Effector memory CD8-positive, alpha-beta T cell (primary cell): ENCODE measurements around the gene ZNF518B.

Experiments used
- ATAC-seq: fragments of 150-1000 bp; cut with Tn5 transposase; replicated peaks from 2 replicates; pipeline ENCODE4 v1.10.0; 2021; ENCODE audit warnings: mild to moderate bottlenecking, moderate library complexity
- DNase-seq, 3 experiments: peaks; one replicate each; pipeline ENCODE4 v3.0.0; 2021
- H3K27ac Mint-ChIP-seq, 2 donors: one replicate each; pipeline ENCODE4 v1.8.0; 2022; ENCODE audit warnings: mild to moderate bottlenecking in 2 of 2, mixed read lengths in 2 of 2, moderate library complexity in 2 of 2
- H3K27me3 Mint-ChIP-seq, 2 donors: one replicate each; pipeline ENCODE4 v1.8.0; 2022; ENCODE audit warnings: mixed read lengths in 2 of 2
- H3K36me3 Mint-ChIP-seq: one replicate; pipeline ENCODE4 v1.8.0; 2022; ENCODE audit warnings: mild to moderate bottlenecking, moderate library complexity, mixed read lengths; ENCODE audit not compliant: insufficient read depth
- H3K4me1 Mint-ChIP-seq, 2 donors: one replicate each; pipeline ENCODE4 v1.8.0; 2022; ENCODE audit warnings: low read depth in 2 of 2, mixed read lengths in 2 of 2
- H3K4me3 Mint-ChIP-seq, 2 donors: one replicate each; pipeline ENCODE4 v1.8.0; 2022; ENCODE audit warnings: mild to moderate bottlenecking in 2 of 2, mixed read lengths in 2 of 2, moderate library complexity in 2 of 2
- H3K9me3 Mint-ChIP-seq, 2 donors: one replicate each; pipeline ENCODE4 v1.8.0; 2022; ENCODE audit warnings: mixed read lengths in 2 of 2
- total RNA-seq, 9 experiments: gene quantifications; one replicate each; lab custom pipeline; 2026; lab: John Stamatoyannopoulos, UW

Gene ZNF518B
- total RNA-seq: 20.2 to 102 (median 68.1) reads per million in 9 experiments

- Mint-ChIP-seq H3K9me3 (peaks cover 0 to 4% of the 10 kb centered on the region in 2 donors), H3K4me1 (peaks cover 19 to 23% of the 10 kb centered on the region in 2 donors), H3K27me3 (peaks cover 4 to 20% of the 10 kb centered on the region in 2 donors), H3K4me3 (peak within 1 kb of the TSS; percentile 81 to 83), H3K27ac (peak within 1 kb of the TSS; percentile 84 to 89), H3K36me3 (peaks cover 10% of the 10 kb centered on the region)
- DNase-seq (peak; percentile 77 to 84 (median 78)), ATAC-seq (peak; percentile 82)
These were observed at the start of gene ZNF518B for GRCh38 chr4:10457255-10457801. TSS of gene ZNF518B (minus strand) at chr4:10457426. CDS start at chr4:10446328, 11,098 bp downstream.

- Mint-ChIP-seq H3K4me1 (peaks cover 0 to 3% of the 10 kb centered on the region in 2 donors), H3K27me3 (peaks cover 15 to 19% of the 10 kb centered on the region in 2 donors), H3K27ac (no peak overlapping the region), H3K4me3 (no peak overlapping the region), H3K9me3 (peaks cover 0 to 2% of the 10 kb centered on the region in 2 donors), H3K36me3 (peaks cover 3% of the 10 kb centered on the region)
- ATAC-seq: no peak
- no peak for DNase-seq
These were observed 48.9 kb upstream of the ZNF518B start for GRCh38 chr4:10506077-10506476.

- peaks cover 3% of the 10 kb centered on the region for H3K36me3 Mint-ChIP-seq
- H3K9me3 Mint-ChIP-seq: peaks cover 0 to 2% of the 10 kb centered on the region in 2 donors
- H3K27ac Mint-ChIP-seq: no peak overlapping the region
- peaks cover 25 to 31% of the 10 kb centered on the region in 2 donors for H3K27me3 Mint-ChIP-seq
- no peak for DNase-seq
- H3K4me1 Mint-ChIP-seq: peaks cover 0 to 3% of the 10 kb centered on the region in 2 donors
- ATAC-seq: no peak
- no peak overlapping the region for H3K4me3 Mint-ChIP-seq
These were observed 47.4 kb upstream of the ZNF518B start for GRCh38 chr4:10504570-10505179.

- no peak for ATAC-seq
- peaks cover 3% of the 10 kb centered on the region for H3K36me3 Mint-ChIP-seq
- peaks cover 0 to 2% of the 10 kb centered on the region in 2 donors for H3K9me3 Mint-ChIP-seq
- H3K27me3 Mint-ChIP-seq: peaks cover 27 to 39% of the 10 kb centered on the region in 2 donors
- H3K4me3 Mint-ChIP-seq: no peak overlapping the region
- H3K4me1 Mint-ChIP-seq: peaks cover 0 to 3% of the 10 kb centered on the region in 2 donors
- H3K27ac Mint-ChIP-seq: no peak overlapping the region
- no peak for DNase-seq
These were observed 45.5 kb upstream of the ZNF518B start for GRCh38 chr4:10502717-10503116.

GRCh38 chr4:10500776-10501175 lies 43.5 kb upstream of the ZNF518B start:
- peaks cover 0 to 2% of the 10 kb centered on the region in 2 donors for H3K9me3 Mint-ChIP-seq
- ATAC-seq (no peak), DNase-seq (no peak)
- H3K36me3 Mint-ChIP-seq: peaks cover 3% of the 10 kb centered on the region
- no peaks in the 10 kb centered on the region for H3K4me1 Mint-ChIP-seq
- H3K4me3 Mint-ChIP-seq: no peak overlapping the region
- H3K27ac Mint-ChIP-seq: no peak overlapping the region
- peaks cover 27 to 39% of the 10 kb centered on the region in 2 donors for H3K27me3 Mint-ChIP-seq

GRCh38 chr4:10496200-10496599 lies 39.0 kb upstream of the ZNF518B start:
- no peaks in the 10 kb centered on the region for H3K4me1 Mint-ChIP-seq
- no peak for DNase-seq
- H3K9me3 Mint-ChIP-seq: no peaks in the 10 kb centered on the region
- peaks cover 27 to 47% of the 10 kb centered on the region in 2 donors for H3K27me3 Mint-ChIP-seq
- H3K27ac Mint-ChIP-seq: no peak overlapping the region
- no peak overlapping the region for H3K4me3 Mint-ChIP-seq
- no peaks in the 10 kb centered on the region for H3K36me3 Mint-ChIP-seq
- ATAC-seq: no peak

- H3K4me1 Mint-ChIP-seq: no peaks in the 10 kb centered on the region
- DNase-seq (no peak), ATAC-seq (no peak)
- peaks cover 26 to 46% of the 10 kb centered on the region in 2 donors for H3K27me3 Mint-ChIP-seq
- no peaks in the 10 kb centered on the region for H3K36me3 Mint-ChIP-seq
- no peaks in the 10 kb centered on the region for H3K9me3 Mint-ChIP-seq
- H3K4me3 Mint-ChIP-seq: no peak overlapping the region
- H3K27ac Mint-ChIP-seq: no peak overlapping the region
These were observed 38.4 kb upstream of the ZNF518B start for GRCh38 chr4:10495651-10496050.

GRCh38 chr4:10492464-10492863 lies 35.2 kb upstream of the ZNF518B start:
- Mint-ChIP-seq H3K27ac (no peak overlapping the region), H3K36me3 (no peaks in the 10 kb centered on the region), H3K4me1 (peaks cover 0 to 5% of the 10 kb centered on the region in 2 donors), H3K4me3 (no peak overlapping the region), H3K27me3 (peaks cover 33 to 45% of the 10 kb centered on the region in 2 donors), H3K9me3 (no peaks in the 10 kb centered on the region)
- no peak for ATAC-seq
- DNase-seq: no peak

GRCh38 chr4:10491401-10491800 lies 34.2 kb upstream of the ZNF518B start:
- H3K36me3 Mint-ChIP-seq: no peaks in the 10 kb centered on the region

GRCh38 chr4:10490996-10491395 lies 33.8 kb upstream of the ZNF518B start:
- ATAC-seq (no peak), DNase-seq (no peak)
- Mint-ChIP-seq H3K27me3 (peaks cover 36 to 46% of the 10 kb centered on the region in 2 donors), H3K4me3 (no peak overlapping the region), H3K27ac (no peak overlapping the region), H3K36me3 (no peaks in the 10 kb centered on the region), H3K4me1 (peaks cover 0 to 5% of the 10 kb centered on the region in 2 donors), H3K9me3 (no peaks in the 10 kb centered on the region)

More at GRCh38 chr4:10491401-10491800, 34.2 kb upstream of the ZNF518B start:
- DNase-seq (no peak), ATAC-seq (no peak)
- H3K27ac Mint-ChIP-seq: no peak overlapping the region
- no peaks in the 10 kb centered on the region for H3K9me3 Mint-ChIP-seq
- no peak overlapping the region for H3K4me3 Mint-ChIP-seq
- peaks cover 36 to 46% of the 10 kb centered on the region in 2 donors for H3K27me3 Mint-ChIP-seq
- peaks cover 0 to 5% of the 10 kb centered on the region in 2 donors for H3K4me1 Mint-ChIP-seq

- ATAC-seq: no peak
- Mint-ChIP-seq H3K9me3 (no peaks in the 10 kb centered on the region), H3K27ac (no peak overlapping the region), H3K27me3 (peaks cover 29 to 31% of the 10 kb centered on the region in 2 donors), H3K4me1 (no peaks in the 10 kb centered on the region), H3K4me3 (no peak overlapping the region), H3K36me3 (no peaks in the 10 kb centered on the region)
- DNase-seq: no peak
These were observed 25.7 kb upstream of the ZNF518B start for GRCh38 chr4:10482913-10483312.

GRCh38 chr4:10480616-10481015 lies 23.4 kb upstream of the ZNF518B start:
- Mint-ChIP-seq H3K27ac (no peak overlapping the region), H3K4me1 (no peaks in the 10 kb centered on the region), H3K4me3 (no peak overlapping the region), H3K27me3 (peaks cover 23 to 32% of the 10 kb centered on the region in 2 donors), H3K9me3 (no peaks in the 10 kb centered on the region), H3K36me3 (no peaks in the 10 kb centered on the region)
- no peak for DNase-seq
- ATAC-seq: no peak

GRCh38 chr4:10478621-10479020 lies 21.4 kb upstream of the ZNF518B start:
- DNase-seq (no peak), ATAC-seq (no peak)
- H3K9me3 Mint-ChIP-seq: no peaks in the 10 kb centered on the region
- H3K4me1 Mint-ChIP-seq: no peaks in the 10 kb centered on the region
- peaks cover 23 to 32% of the 10 kb centered on the region in 2 donors for H3K27me3 Mint-ChIP-seq
- no peaks in the 10 kb centered on the region for H3K36me3 Mint-ChIP-seq
- no peak overlapping the region for H3K27ac Mint-ChIP-seq
- H3K4me3 Mint-ChIP-seq: no peak overlapping the region

- no peaks in the 10 kb centered on the region for H3K36me3 Mint-ChIP-seq
- peaks cover 11 to 27% of the 10 kb centered on the region in 2 donors for H3K27me3 Mint-ChIP-seq
- ATAC-seq (no peak), DNase-seq (no peak)
- H3K4me1 Mint-ChIP-seq: no peaks in the 10 kb centered on the region
- H3K27ac Mint-ChIP-seq: no peak overlapping the region
- H3K9me3 Mint-ChIP-seq: no peaks in the 10 kb centered on the region
- no peak overlapping the region for H3K4me3 Mint-ChIP-seq
These were observed 13.3 kb upstream of the ZNF518B start for GRCh38 chr4:10470505-10470904.
